Lower lobe of right lung (tissue), 2 donors: ENCODE data around the gene RASA2. TPM values are rescaled to one million over a fixed set of nuclear protein-coding genes. Genes with fewer than 3 reads are reported as not detected.

Experiments
- ATAC-seq, 2 donors: fragments of 200-7000 bp; cut with Tn5 transposase; one replicate each; pipeline ENCODE4 v1.9.1; 2020 to 2022; ENCODE audit warnings: mild to moderate bottlenecking in 2 of 2, moderate library complexity in 2 of 2
- DNase-seq: peaks from one replicate; pipeline ENCODE4 v3.0.0-alpha.2; 2020
- H3K27ac ChIP-seq: fragments of 200-600 bp; one replicate; pipeline ENCODE4 v1.8.0; 2022
- H3K27me3 ChIP-seq: fragments of 200-600 bp; one replicate; pipeline ENCODE4 v1.8.0; 2022; ENCODE audit warnings: low read depth
- H3K36me3 ChIP-seq: fragments of 200-600 bp; one replicate; pipeline ENCODE4 v1.8.0; 2022; ENCODE audit warnings: mild to moderate bottlenecking
- H3K4me1 ChIP-seq: fragments of 200-600 bp; one replicate; pipeline ENCODE4 v1.8.0; 2022
- H3K4me3 ChIP-seq: fragments of 200-600 bp; one replicate; pipeline ENCODE4 v1.8.0; 2022; ENCODE audit warnings: mild to moderate bottlenecking
- H3K9me3 ChIP-seq: fragments of 200-600 bp; one replicate; pipeline ENCODE4 v1.8.0; 2022
- CTCF ChIP-seq: fragments of 200-600 bp; IDR thresholded peaks from one replicate; pipeline ENCODE4 v1.8.0; 2022; ENCODE audit warnings: antibody characterized with exemption, mild to moderate bottlenecking
- intact Hi-C: fragments of 100-400 bp; cut with DNase I; formaldehyde crosslinking; loops from one replicate; pipeline ENCODE4 v1.11.0; 2022
- total RNA-seq: library from RNA; stranded (reverse); fragmentation: NEBNext Ultra II Directional; extraction: Animal tissue kit (Norgen Biotek cat#: 25700); gene quantifications from one replicate; pipeline ENCODE4 v1.2.1, GENCODE V29; 2021
- donor health status: DM: no; HTN: yes; CAD: no; lungs with severe emphysema.

The RASA2 gene
- total RNA-seq, 1 donor from 2014 or later: 21.5 TPM

GRCh38 chr3:141657516-141657915, 170.7 kb downstream of the RASA2 start:
- Histone ChIP-seq H3K27me3 (peaks cover 17% of the 10 kb centered on the region), H3K36me3 (no peaks in the 10 kb centered on the region), H3K4me3 (no peak overlapping the region), H3K9me3 (no peaks in the 10 kb centered on the region), H3K27ac (no peak overlapping the region), H3K4me1 (no peaks in the 10 kb centered on the region)
- intact Hi-C loops: no loop called here
- no peak for TF ChIP-seq CTCF
- no peak for ATAC-seq
- DNase-seq: no peak

GRCh38 chr3:141659821-141660613, 173.2 kb downstream of the RASA2 start:
- DNase-seq: peak; percentile 79
- H3K4me3 ChIP-seq: peak overlapping the region; percentile 63
- peaks cover 17% of the 10 kb centered on the region for H3K27me3 ChIP-seq
- no peaks in the 10 kb centered on the region for H3K36me3 ChIP-seq
- no peaks in the 10 kb centered on the region for H3K9me3 ChIP-seq
- H3K27ac ChIP-seq: no peak overlapping the region
- TF ChIP-seq CTCF: no peak
- peak; percentile 93 to 94 for ATAC-seq
- intact Hi-C loops: no loop called here
- no peaks in the 10 kb centered on the region for H3K4me1 ChIP-seq

- DNase-seq: no peak
- Histone ChIP-seq H3K27me3 (peaks cover 17% of the 10 kb centered on the region), H3K4me3 (peak overlapping the region; percentile 63), H3K36me3 (no peaks in the 10 kb centered on the region), H3K27ac (no peak overlapping the region), H3K9me3 (no peaks in the 10 kb centered on the region), H3K4me1 (no peaks in the 10 kb centered on the region)
- peak in 1 of 2 donors; percentile 7 for ATAC-seq
- intact Hi-C loops: no loop called here
- TF ChIP-seq CTCF: no peak
Observed at GRCh38 chr3:141660614-141660947, 173.8 kb downstream of the RASA2 start.

- no peak for ATAC-seq
- no peak overlapping the region for H3K4me3 ChIP-seq
- H3K36me3 ChIP-seq: no peaks in the 10 kb centered on the region
- no peak for TF ChIP-seq CTCF
- no peaks in the 10 kb centered on the region for H3K9me3 ChIP-seq
- H3K27ac ChIP-seq: no peak overlapping the region
- intact Hi-C loops: no loop called here
- DNase-seq: no peak
- no peaks in the 10 kb centered on the region for H3K4me1 ChIP-seq
- H3K27me3 ChIP-seq: peaks cover 17% of the 10 kb centered on the region
Observed at GRCh38 chr3:141661229-141662196, 174.7 kb downstream of the RASA2 start.

GRCh38 chr3:141663993-141664392, 177.2 kb downstream of the RASA2 start:
- Histone ChIP-seq H3K9me3 (no peaks in the 10 kb centered on the region), H3K36me3 (no peaks in the 10 kb centered on the region), H3K27ac (no peak overlapping the region), H3K27me3 (peaks cover 4% of the 10 kb centered on the region), H3K4me1 (no peaks in the 10 kb centered on the region), H3K4me3 (no peak overlapping the region)
- TF ChIP-seq CTCF: no peak
- ATAC-seq: peak; percentile 74 to 77
- intact Hi-C loops: no loop called here
- DNase-seq: no peak

Other genes starting within 250 kb of the RASA2 start
- gene ZBTB38, start 118.5 kb upstream of the RASA2 start, total RNA-seq: 89.6 TPM